ENCODE measurements around the gene PDZK1IP1. TPM values are rescaled to one million over a fixed set of nuclear protein-coding genes. Genes with fewer than 3 reads are reported as not detected.
"Not testable (repeated sequence)": the region's sequence is repeated elsewhere in the genome, so short reads cannot be mapped to it uniquely, and the experiment has no call there.

The PDZK1IP1 gene
- total and polyA plus RNA-seq, 2 donors (not counting 1 experiment from before 2014, with no cell fraction given), result 0.21 TPM; not detected in 1

GRCh38 chr1:47194311-47194710 is 4.5 kb upstream of the PDZK1IP1 start:
- no peak overlapping the region for H3K27ac Mint-ChIP-seq
- Histone ChIP-seq H3K4me1 (ENCODE audit: control insufficient read depth in 2 of 2, insufficient read depth in 2 of 2, low read length in 2 of 2) (no peaks in the 10 kb centered on the region), H3K79me2 (ENCODE audit: control insufficient read depth, insufficient read depth, low read length) (no peaks in the 10 kb centered on the region), H3K4me2 (replicated peaks; ENCODE audit: low read depth, low read length, poor library complexity, severe bottlenecking) (no peak overlapping the region), H3K9ac (ENCODE audit: low read length) (no peak overlapping the region), H3K27me3 (replicated peaks in 1 of 4; ENCODE audit: control extremely low read depth in 1 of 4, control insufficient read depth in 3 of 4, insufficient read depth in 4 of 4, low read length in 3 of 4) (peaks cover 0 to 3% (median 0%) of the 10 kb centered on the region in 4 experiments), H3K36me3 (replicated peaks in 1 of 2; ENCODE audit: control extremely low read depth in 1 of 2, control insufficient read depth in 1 of 2, extremely low read depth in 1 of 2, insufficient read depth in 2 of 2, low read length in 1 of 2) (no peaks in the 10 kb centered on the region), H3K9me3 (ENCODE audit: control extremely low read depth in 1 of 3, control insufficient read depth in 2 of 3, insufficient read depth in 1 of 3, low read length in 2 of 3) (no peaks in the 10 kb centered on the region), H3K27ac (ENCODE audit: low read length in 2 of 2) (no peak overlapping the region), H2AFZ (ENCODE audit: insufficient read depth, low read depth, low read length, poor library complexity, severe bottlenecking) (no peak overlapping the region), H3K4me3 (ENCODE audit: control extremely low read depth in 1 of 5, extremely low read depth in 1 of 5, insufficient read depth in 1 of 5, low read depth in 2 of 5, low read length in 4 of 5) (no peak overlapping the region), H4K20me1 (ENCODE audit: control insufficient read depth, insufficient read depth, low read length, poor library complexity, severe bottlenecking) (no peaks in the 10 kb centered on the region)
- intact Hi-C loops (cut with micrococcal nuclease), result loop anchor here (5.0 kb wide), 1 partner anchor 68 kb away; no protein-coding TSS in a partner anchor
- DNase-seq, result no peak
- ChIA-PET POLR2A (no interaction called here), CTCF (interaction anchor here (0.6 to 5.7 kb wide), 11 partner anchors 7 to 798 kb away, joined by 3 to 37 read pairs (median 4); no protein-coding TSS in a partner anchor)
- H3K4me3 Mint-ChIP-seq, result no peak overlapping the region
- no peak for TF ChIP-seq CTCF (IDR thresholded peaks at IDR 0.05)
- no peak for TF ChIP-seq EZH2 (IDR thresholded peaks at IDR 0.05; ENCODE audit: borderline replicate concordance, insufficient read depth, low read depth, low read length, poor library complexity, severe bottlenecking)
- H3K9me3 Mint-ChIP-seq (ENCODE audit: insufficient read depth), result no peaks in the 10 kb centered on the region
- H3K4me1 Mint-ChIP-seq, result no peaks in the 10 kb centered on the region
- H3K27me3 Mint-ChIP-seq, result peaks cover 26% of the 10 kb centered on the region
- no peak for ATAC-seq (ENCODE audit: low read depth)

GRCh38 chr1:47193496-47193895 is 3.7 kb upstream of the PDZK1IP1 start:
- H3K9ac ChIP-seq (ENCODE audit: low read length); H3K9me3 ChIP-seq (ENCODE audit: control extremely low read depth in 1 of 3, control insufficient read depth in 2 of 3, insufficient read depth in 1 of 3, low read length in 2 of 3); H3K4me2 ChIP-seq (replicated peaks; ENCODE audit: low read depth, low read length, poor library complexity, severe bottlenecking); H3K27me3 ChIP-seq (replicated peaks in 1 of 4; ENCODE audit: control extremely low read depth in 1 of 4, control insufficient read depth in 3 of 4, insufficient read depth in 4 of 4, low read length in 3 of 4); DNase-seq; H3K9me3 Mint-ChIP-seq (ENCODE audit: insufficient read depth); POLR2A ChIA-PET; H4K20me1 ChIP-seq (ENCODE audit: control insufficient read depth, insufficient read depth, low read length, poor library complexity, severe bottlenecking); H3K27ac ChIP-seq (ENCODE audit: low read length in 2 of 2); H3K27ac Mint-ChIP-seq; H3K4me3 ChIP-seq (ENCODE audit: control extremely low read depth in 1 of 5, extremely low read depth in 1 of 5, insufficient read depth in 1 of 5, low read depth in 2 of 5, low read length in 4 of 5); H3K79me2 ChIP-seq (ENCODE audit: control insufficient read depth, insufficient read depth, low read length); H3K4me1 Mint-ChIP-seq; H2AFZ ChIP-seq (ENCODE audit: insufficient read depth, low read depth, low read length, poor library complexity, severe bottlenecking); ATAC-seq (ENCODE audit: low read depth); H3K4me1 ChIP-seq (ENCODE audit: control insufficient read depth in 2 of 2, insufficient read depth in 2 of 2, low read length in 2 of 2); H3K4me3 Mint-ChIP-seq; H3K36me3 ChIP-seq (replicated peaks in 1 of 2; ENCODE audit: control extremely low read depth in 1 of 2, control insufficient read depth in 1 of 2, extremely low read depth in 1 of 2, insufficient read depth in 2 of 2, low read length in 1 of 2): not testable (repeated sequence)
- H3K27me3 Mint-ChIP-seq, result peaks cover 18% of the 10 kb centered on the region
- CTCF ChIA-PET, result interaction anchor here (0.9 to 5.7 kb wide), 17 partner anchors 8 to 533 kb away, joined by 3 to 37 read pairs (median 6); no protein-coding TSS in a partner anchor
- intact Hi-C loops (cut with micrococcal nuclease), result loop anchor here (1.0 to 5.0 kb wide), 2 partner anchors 69 to 533 kb away; no protein-coding TSS in a partner anchor
- 90% methylated on average over 5 of the region's 10 CpGs for WGBS (ENCODE audit: insufficient coverage)
